IPS-11a (cell line): ENCODE data around the gene NPR3.

Experiments
- H3K4me3 ChIP-seq: one replicate; pipeline ENCODE4 v1.5.1; 2013; ENCODE audit warnings: low read depth, low read length, control low read depth

NPR3 gene

DNA sequence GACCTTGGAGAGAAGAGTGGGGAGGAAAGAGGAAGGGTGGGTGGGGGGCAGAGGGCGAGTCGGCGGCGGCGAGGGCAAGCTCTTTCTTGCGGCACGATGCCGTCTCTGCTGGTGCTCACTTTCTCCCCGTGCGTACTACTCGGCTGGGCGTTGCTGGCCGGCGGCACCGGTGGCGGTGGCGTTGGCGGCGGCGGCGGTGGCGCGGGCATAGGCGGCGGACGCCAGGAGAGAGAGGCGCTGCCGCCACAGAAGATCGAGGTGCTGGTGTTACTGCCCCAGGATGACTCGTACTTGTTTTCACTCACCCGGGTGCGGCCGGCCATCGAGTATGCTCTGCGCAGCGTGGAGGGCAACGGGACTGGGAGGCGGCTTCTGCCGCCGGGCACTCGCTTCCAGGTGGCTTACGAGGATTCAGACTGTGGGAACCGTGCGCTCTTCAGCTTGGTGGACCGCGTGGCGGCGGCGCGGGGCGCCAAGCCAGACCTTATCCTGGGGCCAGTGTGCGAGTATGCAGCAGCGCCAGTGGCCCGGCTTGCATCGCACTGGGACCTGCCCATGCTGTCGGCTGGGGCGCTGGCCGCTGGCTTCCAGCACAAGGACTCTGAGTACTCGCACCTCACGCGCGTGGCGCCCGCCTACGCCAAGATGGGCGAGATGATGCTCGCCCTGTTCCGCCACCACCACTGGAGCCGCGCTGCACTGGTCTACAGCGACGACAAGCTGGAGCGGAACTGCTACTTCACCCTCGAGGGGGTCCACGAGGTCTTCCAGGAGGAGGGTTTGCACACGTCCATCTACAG lies 760 bp downstream of the NPR3 start:
- H3K4me3 ChIP-seq = no peak overlapping the region

DNA sequence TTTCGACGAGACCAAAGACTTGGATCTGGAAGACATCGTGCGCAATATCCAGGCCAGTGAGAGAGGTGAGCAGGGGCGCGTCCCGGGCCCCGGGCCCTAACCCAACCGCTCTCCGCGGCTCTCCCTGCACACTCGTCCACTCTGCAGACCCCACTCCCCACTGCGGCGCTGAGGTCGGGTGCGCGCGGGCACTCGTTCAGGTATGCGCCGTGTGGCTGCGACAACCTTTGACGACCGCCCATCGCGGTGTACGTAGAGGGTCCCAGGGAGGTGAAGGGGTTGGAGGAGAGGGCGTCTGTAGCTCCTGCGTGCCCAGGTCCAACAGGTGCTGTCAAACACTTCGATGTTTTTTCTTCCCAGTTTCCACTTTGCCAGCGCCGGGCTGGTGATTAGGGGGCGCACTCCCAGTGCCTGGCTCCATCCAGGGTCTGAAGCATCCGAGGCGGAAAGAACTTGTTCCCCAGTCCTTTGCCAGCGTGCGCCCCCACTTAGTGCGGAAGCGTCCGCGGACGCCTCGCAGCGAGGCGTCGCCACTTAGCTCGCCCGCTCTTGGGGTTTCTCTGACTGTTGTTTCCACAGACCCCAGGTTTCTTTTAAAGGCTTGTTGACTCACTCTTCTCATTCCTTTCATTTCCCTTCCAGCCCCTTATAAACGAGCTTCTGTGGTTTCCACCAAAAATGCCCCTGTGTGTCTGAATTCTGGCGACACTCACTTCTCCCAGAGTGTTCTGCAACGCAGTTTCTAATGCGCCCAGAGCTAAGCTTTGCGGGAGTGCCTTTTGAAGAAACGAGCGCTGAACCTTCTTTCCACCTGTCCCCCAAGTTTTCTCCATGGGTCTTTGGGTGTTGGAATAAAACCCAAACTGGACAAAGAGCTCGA lies 1.6 kb downstream of the NPR3 start:
- no peak overlapping the region for H3K4me3 ChIP-seq

DNA sequence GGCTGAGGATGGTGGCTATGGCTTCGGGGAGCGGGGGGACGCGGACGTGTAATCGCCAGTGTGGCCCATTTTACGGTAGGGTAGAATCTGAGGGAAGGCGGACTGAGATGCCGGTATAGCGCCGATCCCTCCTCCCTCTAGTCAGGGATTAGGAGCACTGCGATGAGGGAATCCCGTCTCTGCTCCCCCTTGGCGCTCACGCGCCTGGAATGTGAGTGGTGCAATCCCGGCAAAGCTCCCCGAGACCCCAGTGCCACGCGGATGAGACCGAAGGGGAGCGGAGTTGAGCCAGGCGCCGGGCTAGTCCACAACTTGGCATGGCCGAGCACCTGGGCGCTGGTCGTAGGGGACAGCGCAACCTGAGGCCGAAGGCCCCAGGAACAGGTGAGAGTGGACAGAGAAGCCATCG lies 2.2 kb downstream of the NPR3 start:
- H3K4me3 ChIP-seq = no peak overlapping the region

DNA sequence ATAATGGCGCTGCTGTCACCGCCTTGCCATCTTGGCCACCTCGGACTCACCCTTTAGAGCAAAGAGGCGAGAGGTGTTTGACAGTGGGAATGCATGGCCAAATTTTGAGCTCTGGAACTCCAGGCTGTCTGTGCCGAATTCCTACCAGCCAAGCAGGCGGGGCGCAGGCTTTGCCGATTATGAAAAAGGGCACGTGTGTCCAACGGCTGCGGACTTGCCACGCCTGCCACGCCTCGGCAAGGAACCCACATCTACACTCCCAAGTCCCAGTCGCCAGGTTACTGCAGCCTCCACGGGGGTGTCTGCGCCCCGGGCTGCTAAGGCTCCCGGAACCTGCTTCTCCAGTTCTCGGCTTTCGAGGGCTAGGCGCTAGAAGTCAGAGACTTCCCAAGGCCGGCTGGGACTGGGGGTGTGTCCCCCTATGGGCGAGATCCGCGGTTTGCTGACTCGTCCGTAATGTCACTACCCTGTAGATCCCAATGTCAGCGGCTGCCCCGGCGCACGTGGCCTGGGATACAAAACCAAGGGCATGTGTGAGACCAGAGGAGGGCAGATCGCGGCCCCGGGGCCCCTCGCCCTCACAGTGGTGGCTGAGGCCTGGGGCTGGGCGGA lies 2.8 kb downstream of the NPR3 start:
- H3K4me3 ChIP-seq = no peak overlapping the region

DNA sequence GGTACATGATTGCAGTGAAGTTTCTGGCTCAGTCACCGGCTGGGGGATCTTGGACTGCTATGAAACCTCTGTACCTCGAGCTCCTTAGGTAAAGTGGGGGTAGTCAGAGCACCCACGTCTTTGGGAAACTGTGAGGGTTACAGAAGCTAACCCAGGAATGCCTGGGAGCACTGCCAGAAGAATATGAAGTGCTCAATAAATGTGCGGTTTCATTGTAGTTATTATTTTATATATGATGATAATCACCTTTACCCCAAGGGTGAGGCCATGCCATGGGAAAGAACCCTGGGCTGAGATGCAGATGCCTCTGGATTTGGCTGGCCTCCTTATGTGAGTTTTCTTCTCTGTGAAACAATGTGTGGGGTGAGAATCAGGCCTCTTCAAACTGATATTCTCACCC lies 3.7 kb downstream of the NPR3 start:
- H3K4me3 ChIP-seq = no peak overlapping the region

DNA sequence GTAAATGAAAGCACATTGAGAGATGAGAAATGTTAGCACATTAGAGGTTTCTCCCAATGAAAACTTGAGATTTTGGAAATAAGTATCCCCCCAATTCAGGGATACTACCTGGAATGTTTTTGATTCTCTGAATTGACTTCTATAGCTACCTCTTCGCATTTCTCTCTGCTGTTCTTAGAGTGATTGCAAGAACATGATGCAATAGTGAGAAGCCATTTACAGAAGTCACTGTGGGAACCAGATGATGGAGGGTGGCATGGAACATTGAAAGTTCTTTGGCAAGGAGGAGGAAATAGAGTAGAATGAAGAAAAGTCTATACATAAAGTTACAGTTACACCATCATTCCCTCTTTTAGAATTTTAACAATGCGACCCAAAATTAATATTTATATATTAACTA lies 9.2 kb downstream of the NPR3 start:
- no peak overlapping the region for H3K4me3 ChIP-seq

DNA sequence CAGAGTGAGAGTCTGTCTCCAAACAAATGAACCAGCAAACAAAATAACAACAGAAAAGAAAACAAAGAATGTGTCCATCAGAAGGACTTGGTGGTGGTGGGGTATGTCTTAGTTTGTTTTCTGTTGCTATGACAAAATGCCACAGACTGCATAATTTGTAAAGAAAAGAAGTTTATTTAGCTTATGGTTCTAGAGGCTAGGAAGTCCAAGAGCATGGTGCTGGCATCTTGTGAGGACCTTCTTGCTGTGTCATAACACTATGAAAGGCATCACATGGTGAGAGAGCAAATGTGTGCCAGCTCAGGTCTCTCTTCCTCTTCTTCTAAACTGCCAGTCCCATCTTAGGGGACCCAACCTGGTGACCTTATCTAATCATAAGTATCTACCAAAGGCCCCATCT lies 10.5 kb downstream of the NPR3 start:
- H3K4me3 ChIP-seq = no peak overlapping the region

DNA sequence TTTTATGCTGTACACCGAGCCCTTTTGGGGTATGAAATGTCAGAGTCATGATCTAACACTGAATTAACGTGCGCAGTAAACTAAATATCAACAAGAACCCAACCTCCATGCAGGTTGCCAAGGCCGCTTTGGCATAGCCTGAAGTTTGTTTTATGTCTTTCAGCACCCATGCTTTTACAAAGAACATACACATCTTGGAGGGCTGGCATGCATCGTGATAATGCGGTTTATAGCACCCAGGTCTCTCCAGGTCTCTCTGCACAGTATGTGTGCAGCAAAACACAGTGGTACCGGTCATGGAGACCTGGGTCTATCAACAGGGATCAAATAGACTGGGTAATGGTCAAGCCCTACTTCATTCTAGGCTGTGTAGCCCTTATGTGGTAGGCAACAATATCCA lies 11.8 kb downstream of the NPR3 start:
- H3K4me3 ChIP-seq = no peak overlapping the region

DNA sequence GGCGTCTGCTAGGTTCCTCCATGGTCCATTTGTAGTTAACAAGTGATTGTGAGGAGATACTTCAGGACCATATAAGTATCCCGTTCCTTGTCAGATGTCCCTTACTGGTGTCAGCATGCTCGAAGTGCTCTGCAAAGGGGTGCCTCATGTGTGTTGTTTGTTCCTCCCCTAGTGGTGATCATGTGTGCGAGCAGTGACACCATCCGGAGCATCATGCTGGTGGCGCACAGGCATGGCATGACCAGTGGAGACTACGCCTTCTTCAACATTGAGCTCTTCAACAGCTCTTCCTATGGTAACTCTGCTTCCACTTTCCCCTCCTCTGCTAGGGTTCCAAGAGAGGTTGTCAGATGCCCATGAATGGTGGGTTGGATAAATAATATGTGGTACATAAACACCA lies 13.4 kb downstream of the NPR3 start:
- H3K4me3 ChIP-seq = no peak overlapping the region

DNA sequence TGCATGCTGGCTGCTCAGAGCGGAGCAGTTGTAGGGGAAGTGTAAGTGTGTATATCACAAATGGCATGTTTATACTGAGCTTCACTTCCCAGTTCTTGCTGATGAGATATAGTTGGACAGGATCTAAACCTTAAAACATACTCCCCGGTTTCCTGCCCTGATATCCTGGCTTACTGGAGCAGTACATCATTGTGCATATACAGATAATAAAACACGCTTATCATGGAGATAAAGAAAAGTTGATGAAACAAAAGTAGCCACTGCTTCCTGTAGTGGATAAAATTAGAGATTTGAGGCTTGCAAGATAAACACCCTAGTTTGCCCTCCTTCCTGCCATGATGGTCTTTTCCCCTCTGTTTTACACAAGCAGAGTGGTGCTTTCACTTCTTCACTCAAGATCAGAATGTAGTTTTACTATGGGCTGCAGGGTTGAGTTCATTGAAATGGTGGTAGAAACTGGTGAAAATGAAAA lies 15.0 kb downstream of the NPR3 start:
- H3K4me3 ChIP-seq = no peak overlapping the region

DNA sequence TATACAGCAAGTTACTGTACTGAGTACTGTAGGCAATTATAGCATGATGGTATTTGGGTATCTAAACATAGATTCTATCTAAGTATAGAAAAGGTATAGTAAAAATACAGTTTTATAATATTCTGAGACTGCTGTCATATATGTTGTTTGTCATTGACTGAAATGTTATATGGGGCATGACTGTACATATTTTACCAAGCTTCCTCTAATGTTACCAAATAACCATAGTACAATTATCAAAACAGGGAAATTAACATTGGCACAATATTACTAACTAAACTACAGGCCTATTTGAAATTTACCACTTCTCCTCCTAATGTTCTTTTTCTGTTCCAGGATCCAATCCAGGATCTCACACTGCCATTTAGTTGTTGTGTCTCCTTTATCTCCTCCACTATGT lies 18.5 kb downstream of the NPR3 start:
- no peak overlapping the region for H3K4me3 ChIP-seq

DNA sequence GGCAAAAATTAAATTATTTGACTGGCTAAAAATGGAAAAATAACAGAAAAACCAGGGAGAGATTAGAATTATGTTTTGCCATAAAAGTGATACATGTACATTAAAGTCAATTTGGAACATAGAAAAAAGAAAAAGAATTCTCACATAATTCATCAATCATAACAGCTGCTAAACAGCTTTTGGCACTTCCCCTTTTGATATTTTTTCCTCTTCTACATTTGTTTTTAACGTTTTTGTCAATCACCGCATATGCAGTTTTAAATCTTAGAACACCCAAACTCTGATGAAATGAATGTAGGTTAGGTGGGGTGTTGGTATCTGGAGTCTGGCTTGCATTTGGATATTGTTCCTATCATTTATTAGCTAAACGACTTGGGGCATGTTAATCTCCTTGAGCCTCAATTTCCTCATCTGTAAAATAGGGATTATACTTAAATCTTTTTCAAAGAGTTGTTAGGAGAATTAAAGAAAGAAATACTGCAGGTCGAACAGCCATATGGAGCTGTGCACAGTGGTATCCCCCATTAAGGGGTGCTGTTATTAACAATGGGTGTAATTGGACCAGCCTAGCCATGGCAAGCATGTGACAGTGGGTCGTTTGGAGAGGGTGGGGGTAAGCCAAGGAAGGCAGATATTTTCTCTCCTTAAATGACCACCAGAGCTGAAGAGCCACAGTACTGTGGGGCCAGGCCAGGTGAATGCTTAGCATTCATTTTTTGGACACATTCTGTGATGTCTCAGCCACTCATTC lies 22.6 kb downstream of the NPR3 start:
- no peak overlapping the region for H3K4me3 ChIP-seq

DNA sequence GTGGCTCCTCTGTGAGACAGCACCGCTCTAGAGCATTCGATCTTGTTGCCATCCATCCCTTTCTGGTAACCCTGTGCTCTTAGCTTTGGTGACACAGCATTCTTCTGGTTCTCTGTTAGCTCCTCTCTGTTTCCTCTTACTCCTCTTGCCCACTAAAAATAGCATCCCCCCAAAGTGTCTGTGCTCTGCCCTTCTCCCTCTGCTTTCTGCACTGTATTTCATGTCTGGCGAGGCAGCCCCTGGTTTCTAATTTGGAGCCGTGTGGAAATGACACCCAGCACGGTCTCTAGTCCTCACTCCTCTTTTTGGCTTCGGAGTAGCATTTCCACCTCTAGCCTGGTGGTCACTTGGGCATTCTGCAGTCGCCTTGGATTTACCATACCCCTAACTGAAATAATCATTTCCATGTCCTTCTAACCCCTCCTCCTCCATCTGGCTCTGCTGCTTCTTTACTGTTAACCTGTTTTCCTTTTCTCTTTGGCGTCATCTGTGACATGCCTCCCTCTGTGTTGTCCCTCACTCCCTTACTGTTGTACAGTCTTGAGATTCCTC lies 23.8 kb downstream of the NPR3 start:
- no peak overlapping the region for H3K4me3 ChIP-seq

DNA sequence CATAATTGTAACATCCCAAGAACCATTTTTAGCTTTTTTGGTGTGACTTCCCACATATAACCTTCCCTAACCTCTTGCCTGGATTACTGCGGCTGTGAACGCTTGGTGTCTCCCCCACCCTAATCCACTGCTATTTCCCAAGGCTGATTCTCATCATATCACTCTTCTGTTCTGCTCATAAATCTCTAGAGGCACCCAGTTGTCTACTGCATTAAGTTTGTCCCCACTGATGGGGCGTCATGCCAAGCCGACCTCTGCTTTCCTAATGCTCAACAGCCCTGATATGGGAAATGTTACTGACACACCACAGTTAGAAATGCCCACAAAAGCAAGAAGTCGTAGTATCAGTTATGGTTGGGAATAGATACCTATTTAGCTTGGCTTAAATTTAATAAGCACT lies 24.4 kb downstream of the NPR3 start:
- H3K4me3 ChIP-seq = no peak overlapping the region

DNA sequence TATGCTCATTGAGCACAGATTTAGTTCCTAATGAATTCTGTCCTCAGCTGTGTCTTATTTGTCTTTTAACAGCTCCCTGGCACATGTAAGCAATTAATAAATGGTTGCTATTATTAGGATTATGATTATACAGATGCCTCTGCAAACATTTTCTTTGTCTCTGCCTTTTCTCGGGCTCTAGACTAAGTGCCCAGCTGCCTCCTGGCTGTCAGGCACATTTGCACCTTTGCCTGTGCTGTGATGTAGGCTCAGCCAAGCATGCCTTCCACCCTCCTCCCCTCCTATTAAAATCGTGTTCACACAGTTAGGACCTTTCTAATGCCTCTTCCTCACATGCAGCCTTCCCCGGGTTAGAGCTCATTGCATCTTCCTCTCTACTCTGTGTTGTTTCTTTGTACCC lies 25.7 kb downstream of the NPR3 start:
- H3K4me3 ChIP-seq = no peak overlapping the region

DNA sequence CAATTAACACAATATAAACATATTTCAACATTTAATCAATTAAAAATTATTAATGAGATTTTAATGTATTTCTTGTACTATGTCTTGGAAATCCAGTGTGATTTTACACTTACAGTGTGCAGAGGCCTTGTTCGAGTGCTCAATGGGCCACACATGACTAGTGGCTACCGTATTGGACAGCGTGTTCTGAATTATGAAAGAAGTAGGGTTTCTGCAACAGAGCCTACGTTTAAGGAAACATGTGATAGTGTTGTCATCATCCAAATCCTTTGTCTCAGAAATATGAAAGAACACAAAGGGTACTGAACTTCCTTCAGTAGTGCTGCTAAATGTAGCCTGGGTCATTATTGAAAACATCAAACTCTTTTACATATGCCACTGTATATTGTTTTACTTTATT lies 29.5 kb downstream of the NPR3 start:
- H3K4me3 ChIP-seq = no peak overlapping the region

DNA sequence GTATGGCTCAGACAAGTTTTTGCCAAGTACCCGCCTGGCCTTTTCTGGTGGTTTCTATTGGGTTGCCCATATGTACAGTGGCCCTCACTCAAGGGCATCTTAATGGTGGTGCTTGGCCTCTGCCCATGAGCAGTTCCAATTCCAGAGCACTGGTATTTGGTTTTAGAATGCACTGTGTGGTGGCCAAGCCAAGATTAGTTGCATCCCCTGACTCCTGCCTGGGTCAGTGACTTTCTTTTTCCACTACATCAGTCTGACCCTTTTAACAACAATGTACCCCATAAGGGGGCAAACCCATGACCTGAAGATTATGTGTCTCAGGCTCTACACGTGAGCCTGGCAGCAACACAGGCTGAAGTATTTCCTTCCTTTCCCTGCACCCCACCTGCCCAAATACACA lies 34.2 kb downstream of the NPR3 start:
- no peak overlapping the region for H3K4me3 ChIP-seq

DNA sequence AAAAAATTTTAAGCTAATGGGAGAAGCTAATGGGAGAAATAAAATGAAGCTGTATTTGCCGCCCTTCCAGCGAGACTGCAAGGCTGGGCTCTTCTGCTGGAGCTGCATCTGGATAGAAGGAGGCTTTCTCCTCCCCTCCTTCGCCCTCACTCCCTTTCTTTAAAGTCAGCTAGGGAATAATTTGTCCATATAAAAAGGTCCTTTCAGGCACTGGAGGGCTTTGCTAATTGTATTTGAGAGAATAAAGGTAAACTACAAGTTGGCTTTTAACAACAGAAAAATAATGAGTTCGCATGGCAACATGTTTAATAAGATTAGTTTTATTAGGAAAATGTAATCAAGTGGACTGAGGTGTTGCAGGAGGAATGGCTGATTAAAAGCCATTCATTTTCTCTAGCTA lies 41.3 kb downstream of the NPR3 start:
- H3K4me3 ChIP-seq = no peak overlapping the region

DNA sequence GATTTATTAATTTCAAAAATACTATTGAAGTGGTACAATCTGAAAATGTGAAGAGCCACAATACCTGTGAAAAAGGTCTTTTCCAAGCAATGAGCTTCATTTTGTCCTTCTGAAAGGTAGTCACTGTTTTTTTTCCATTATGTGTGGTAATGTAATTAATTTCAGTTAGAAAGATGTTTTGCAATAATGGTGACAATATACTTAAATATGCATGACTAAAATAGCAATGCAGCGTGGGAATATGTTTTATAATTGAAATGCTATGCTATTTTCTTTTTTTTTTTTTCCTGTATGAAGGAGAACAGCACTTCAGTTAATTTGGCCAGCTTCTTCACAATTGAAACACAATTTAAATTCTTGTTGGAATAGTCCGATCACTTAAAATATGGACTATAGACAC lies 41.9 kb downstream of the NPR3 start:
- no peak overlapping the region for H3K4me3 ChIP-seq

DNA sequence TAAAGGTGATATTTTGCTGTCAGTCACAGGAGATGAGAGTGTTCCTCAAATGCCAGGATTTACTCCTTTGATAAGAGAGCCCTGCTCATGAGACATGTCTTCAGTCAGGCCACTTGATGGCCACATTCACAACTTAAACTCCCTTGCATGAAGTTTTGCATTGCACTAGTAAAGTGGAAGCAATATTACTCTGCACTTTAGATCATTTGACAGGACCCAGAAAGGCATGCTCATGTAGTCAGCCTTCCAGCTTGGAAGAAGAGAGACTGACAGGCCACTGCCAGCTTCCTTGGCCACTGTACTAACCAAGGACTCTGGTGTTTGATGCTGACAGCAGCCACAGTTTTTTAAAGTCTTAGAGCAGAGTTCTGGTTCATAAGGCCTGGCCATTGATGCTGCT lies 42.6 kb downstream of the NPR3 start:
- H3K4me3 ChIP-seq = no peak overlapping the region

DNA sequence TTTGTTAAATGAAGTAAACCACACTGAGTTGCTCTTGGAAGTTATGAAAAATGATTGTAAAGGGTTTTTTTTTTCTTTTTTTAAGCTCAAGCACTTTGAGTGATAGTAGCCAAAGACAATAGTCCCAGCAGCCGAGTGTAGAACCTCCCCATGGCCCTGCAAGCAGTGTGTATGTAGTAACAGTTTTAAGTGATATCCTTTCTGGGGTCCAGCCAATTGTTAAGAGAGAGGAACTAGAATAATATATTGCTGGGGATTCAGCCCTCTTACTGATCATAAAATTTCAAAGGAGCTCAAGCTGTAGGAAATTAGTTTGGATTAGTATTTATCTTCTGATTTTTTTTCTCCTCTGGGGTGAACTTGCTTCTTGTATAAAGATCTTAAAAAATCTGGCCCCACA lies 43.2 kb downstream of the NPR3 start:
- no peak overlapping the region for H3K4me3 ChIP-seq
